Activated naive CD8-positive, alpha-beta T cell treated with anti-CD3 and anti-CD28 coated beads, Interleukin-2, amount 10 ng/mL, durations not matched to agents 7 days and 5 days (primary cell): ENCODE data around the gene CDYL. TPM values are rescaled to one million over a fixed set of nuclear protein-coding genes. Genes with fewer than 3 reads are reported as not detected.

ENCODE experiments used
- ATAC-seq: fragments of 150-1000 bp; cut with Tn5 transposase; one replicate; pipeline ENCODE4 v1.10.0; 2021; ENCODE audit warnings: low read depth, moderate library complexity
- POLR2A ChIA-PET: fragments of 350-600 bp; sonication (Branson Sonifier 250); formaldehyde crosslinking; loops from one replicate; lab custom pipeline; 2021; ENCODE audit warnings: antibody characterized with exemption; lab: Charles Lee
- DNase-seq: peaks from one replicate; pipeline ENCODE4 v3.0.0; 2021
- H3K27ac Mint-ChIP-seq: one replicate; pipeline ENCODE4 v1.8.0; 2022; ENCODE audit warnings: mild to moderate bottlenecking, mixed read lengths
- H3K27me3 Mint-ChIP-seq: one replicate; pipeline ENCODE4 v1.8.0; 2022; ENCODE audit warnings: mild to moderate bottlenecking, moderate library complexity, mixed read lengths
- H3K36me3 Mint-ChIP-seq: one replicate; pipeline ENCODE4 v1.8.0; 2021; ENCODE audit warnings: mild to moderate bottlenecking, mixed read lengths
- H3K4me1 Mint-ChIP-seq: one replicate; pipeline ENCODE4 v1.8.0; 2021; ENCODE audit warnings: mixed read lengths
- H3K4me3 Mint-ChIP-seq: one replicate; pipeline ENCODE4 v1.8.0; 2022; ENCODE audit warnings: mild to moderate bottlenecking, moderate library complexity, mixed read lengths
- H3K9me3 Mint-ChIP-seq: one replicate; pipeline ENCODE4 v1.8.0; 2021; ENCODE audit warnings: mixed read lengths
- total RNA-seq, 2 experiments: library from RNA; stranded (reverse); gene quantifications; one replicate each; pipeline ENCODE4 v1.2.3, GENCODE V29; 2021

CDYL gene
- total RNA-seq, 2 experiments from 2014 or later = 44.0 to 46.7 TPM

DNA sequence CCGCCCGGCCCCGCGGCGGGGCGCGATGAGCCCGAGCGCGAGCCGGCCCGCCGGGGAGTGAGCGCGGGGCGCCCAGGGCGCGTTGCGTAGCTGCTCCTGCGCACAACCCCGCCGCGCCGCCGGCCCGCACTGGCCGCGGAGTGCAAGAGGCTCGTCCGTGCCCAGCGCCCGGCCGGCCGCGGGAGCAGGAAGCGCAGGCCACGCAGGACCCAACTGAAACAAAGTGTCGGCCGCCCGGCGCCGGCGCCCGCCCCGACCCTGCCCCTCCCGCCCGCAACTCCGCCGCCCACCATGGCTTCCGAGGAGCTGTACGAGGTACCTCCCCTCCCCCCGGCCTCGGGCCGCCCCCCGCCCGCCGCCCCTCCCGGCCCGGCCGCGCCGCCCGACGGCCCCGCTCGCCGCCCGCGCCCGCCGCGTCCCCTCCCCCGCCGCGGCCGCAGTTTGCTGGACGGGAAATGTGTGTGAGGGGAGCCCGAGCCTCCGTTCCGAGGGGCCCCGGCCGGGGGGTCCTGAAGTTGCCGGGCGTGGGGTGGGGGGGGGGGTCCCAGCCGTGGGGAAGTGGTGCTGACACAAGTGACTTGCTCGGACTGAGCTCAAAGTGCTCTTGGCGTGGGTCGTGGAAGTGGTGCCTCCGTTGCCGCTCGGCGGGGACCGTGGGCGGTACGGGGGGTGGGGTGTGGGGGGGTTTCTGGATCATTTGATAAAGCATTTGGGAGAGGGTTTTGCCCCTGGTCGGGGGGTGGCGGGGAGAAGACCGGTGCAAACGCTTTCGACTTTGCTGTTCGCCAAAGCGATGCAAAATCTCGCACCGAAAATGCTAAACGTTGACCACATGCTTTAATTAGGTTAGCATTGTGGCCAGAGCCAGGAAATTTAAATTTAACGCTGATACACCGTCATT is 539 bp downstream of the CDYL start:
- H3K27me3 Mint-ChIP-seq = no peaks in the 10 kb centered on the region
- DNase-seq = peak; percentile 55
- peak overlapping the region; percentile 87 for H3K27ac Mint-ChIP-seq
- ATAC-seq = no peak
- H3K36me3 Mint-ChIP-seq = peaks cover 17% of the 10 kb centered on the region
- H3K4me3 Mint-ChIP-seq = peak overlapping the region; percentile 88
- peaks cover 4% of the 10 kb centered on the region for H3K9me3 Mint-ChIP-seq
- peaks cover 43% of the 10 kb centered on the region for H3K4me1 Mint-ChIP-seq
- POLR2A ChIA-PET = interaction anchor here (0.6 to 1.4 kb wide), 3 partner anchors 13 to 227 kb away, joined by 3 to 5 read pairs (median 3); partner anchors contain the start of gene RPP40

DNA sequence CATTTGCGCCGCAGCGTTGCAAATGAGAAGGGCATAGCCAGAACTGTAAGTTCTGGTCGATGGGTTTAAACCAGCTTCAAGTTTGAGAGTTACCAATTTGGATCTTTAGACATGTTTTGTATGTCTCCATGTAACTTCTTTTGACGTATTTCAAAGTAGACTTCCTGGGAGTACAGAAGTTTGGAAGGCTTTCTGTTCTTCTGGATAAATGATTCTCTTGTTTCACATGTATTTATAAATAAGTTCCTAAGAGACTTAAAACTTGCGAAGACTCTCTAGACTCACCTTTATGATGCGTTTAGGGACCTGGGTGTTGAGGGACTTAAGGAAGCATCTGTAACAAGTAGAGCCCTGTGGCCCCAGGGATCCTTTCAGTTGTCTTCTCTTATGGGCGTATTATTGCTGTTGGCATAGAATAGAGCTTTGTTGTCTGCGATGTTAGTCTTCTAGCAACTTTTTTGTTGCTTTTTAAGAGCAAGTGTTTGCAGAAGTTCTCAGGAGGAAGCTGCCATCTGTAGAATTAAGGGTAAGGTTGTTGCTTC is 1.3 kb downstream of the CDYL start:
- peak overlapping the region; percentile 88 for H3K4me3 Mint-ChIP-seq
- no peaks in the 10 kb centered on the region for H3K27me3 Mint-ChIP-seq
- ATAC-seq (no peak), DNase-seq (no peak)
- peaks cover 45% of the 10 kb centered on the region for H3K4me1 Mint-ChIP-seq
- peak overlapping the region; percentile 87 for H3K27ac Mint-ChIP-seq
- peaks cover 4% of the 10 kb centered on the region for H3K9me3 Mint-ChIP-seq
- H3K36me3 Mint-ChIP-seq = peaks cover 19% of the 10 kb centered on the region
- POLR2A ChIA-PET = interaction anchor here (0.6 to 0.8 kb wide), 2 partner anchors 13 to 131 kb away, joined by 3 read pairs; no protein-coding TSS in a partner anchor

DNA sequence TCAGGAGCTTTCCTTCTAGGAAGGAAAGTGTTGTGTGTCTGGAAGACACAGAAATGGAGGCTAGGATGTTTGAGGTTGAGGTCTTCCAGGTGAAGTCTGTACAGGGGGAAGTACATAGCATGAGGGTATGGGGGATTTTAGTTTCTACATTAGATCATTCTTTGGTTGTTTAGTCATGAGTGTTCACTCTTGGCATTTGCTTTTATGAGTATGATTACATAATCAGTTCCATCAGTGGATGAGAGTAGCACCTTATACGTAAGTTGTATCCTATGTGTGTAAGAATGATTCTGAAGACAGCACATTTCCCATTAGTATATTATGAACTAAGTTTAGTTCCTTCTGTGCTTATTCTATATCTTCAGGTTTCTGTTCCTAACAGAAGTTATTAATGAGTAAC is 1.9 kb downstream of the CDYL start:
- Mint-ChIP-seq H3K36me3 (peaks cover 19% of the 10 kb centered on the region), H3K9me3 (peaks cover 4% of the 10 kb centered on the region), H3K4me1 (peaks cover 47% of the 10 kb centered on the region), H3K4me3 (peak overlapping the region; percentile 88), H3K27ac (peak overlapping the region; percentile 87), H3K27me3 (no peaks in the 10 kb centered on the region)
- ATAC-seq = no peak
- POLR2A ChIA-PET = no interaction called here
- no peak for DNase-seq

DNA sequence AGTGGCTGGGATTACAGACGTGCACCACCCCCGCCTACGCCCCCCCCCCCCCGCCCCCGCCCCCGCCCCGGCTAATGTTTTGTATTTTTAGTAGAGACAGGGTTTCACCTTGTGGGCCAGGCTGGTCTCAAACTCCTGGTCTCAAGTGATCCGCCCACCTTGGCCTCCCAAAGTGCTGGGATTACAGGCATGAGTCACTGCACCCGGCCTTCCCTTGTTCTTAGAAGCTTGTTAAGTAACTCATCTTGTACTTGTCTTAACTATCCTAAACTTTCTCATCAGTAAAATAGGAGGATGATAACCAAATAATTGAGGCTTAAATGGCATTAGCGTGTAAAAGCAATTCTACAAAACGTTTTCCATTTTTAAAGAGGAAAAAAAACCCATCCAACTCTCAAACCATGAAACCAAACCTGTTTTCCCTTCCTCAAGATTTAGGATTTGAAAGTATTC is 4.2 kb downstream of the CDYL start:
- Mint-ChIP-seq H3K4me3 (no peak overlapping the region), H3K36me3 (peaks cover 32% of the 10 kb centered on the region), H3K4me1 (peaks cover 42% of the 10 kb centered on the region), H3K27ac (no peak overlapping the region), H3K27me3 (no peaks in the 10 kb centered on the region), H3K9me3 (peaks cover 12% of the 10 kb centered on the region)
- POLR2A ChIA-PET = no interaction called here
- ATAC-seq (no peak), DNase-seq (no peak)

DNA sequence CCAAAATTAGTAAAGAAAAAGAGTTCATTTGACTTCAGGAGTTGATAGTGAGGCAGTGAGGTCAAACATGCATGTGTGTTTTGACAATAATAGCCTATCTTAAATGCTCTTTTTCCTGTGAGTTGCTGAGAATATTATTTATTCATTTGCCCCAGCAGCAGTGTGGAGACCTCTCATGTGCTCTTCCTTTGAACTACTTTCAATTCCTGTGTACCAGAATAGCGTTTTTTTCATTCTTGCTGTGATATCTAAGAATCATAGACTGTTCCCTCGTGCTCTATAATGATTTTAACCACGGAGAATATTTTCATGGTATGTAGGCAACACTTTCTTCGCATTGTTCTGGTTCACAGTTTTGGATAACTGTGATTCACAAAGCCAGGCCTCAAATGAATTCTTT is 5.2 kb downstream of the CDYL start:
- H3K36me3 Mint-ChIP-seq = peaks cover 32% of the 10 kb centered on the region
- H3K27ac Mint-ChIP-seq = peak overlapping the region; percentile 26
- H3K9me3 Mint-ChIP-seq = peaks cover 12% of the 10 kb centered on the region
- ATAC-seq (no peak), DNase-seq (no peak)
- peak overlapping the region; percentile 48 for H3K4me3 Mint-ChIP-seq
- H3K27me3 Mint-ChIP-seq = no peaks in the 10 kb centered on the region
- peaks cover 42% of the 10 kb centered on the region for H3K4me1 Mint-ChIP-seq
- POLR2A ChIA-PET = interaction anchor here (1.1 kb wide), 1 partner anchor 47 kb away, joined by 4 read pairs; no protein-coding TSS in a partner anchor

DNA sequence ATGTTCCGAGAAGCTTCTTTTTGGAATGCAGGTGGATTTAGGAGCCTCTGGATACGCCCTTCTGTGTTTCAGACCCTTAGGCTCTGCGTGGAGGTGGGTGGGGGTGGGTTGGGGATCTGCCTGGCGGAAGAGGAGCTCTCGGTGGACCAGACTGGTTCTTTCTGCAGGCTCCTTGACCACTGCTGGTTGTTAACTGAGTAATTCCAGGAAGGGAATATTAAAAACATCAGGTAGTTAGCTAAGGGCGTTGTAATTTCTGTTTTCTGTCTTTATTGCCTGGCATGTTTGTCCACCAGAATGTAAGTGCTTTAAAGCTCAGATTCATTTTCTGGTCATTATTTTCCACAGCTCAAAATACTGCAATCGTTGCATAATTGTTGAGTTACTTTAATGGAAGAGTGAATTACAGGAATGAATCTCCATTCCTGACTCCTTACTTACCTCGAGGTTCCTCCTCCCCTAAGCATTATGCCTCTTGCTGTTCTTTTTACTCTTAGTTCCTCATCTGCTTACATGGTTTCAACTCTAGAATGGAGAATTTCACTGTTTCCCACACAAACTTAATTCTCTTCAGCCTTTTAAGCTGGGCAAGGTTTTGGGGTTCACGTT is 5.9 kb downstream of the CDYL start:
- POLR2A ChIA-PET = interaction anchor here (1.1 kb wide), 1 partner anchor 46 kb away, joined by 4 read pairs; no protein-coding TSS in a partner anchor
- ATAC-seq = no peak
- no peaks in the 10 kb centered on the region for H3K27me3 Mint-ChIP-seq
- peaks cover 44% of the 10 kb centered on the region for H3K4me1 Mint-ChIP-seq
- no peak overlapping the region for H3K4me3 Mint-ChIP-seq
- no peak overlapping the region for H3K27ac Mint-ChIP-seq
- peaks cover 32% of the 10 kb centered on the region for H3K36me3 Mint-ChIP-seq
- peaks cover 12% of the 10 kb centered on the region for H3K9me3 Mint-ChIP-seq
- DNase-seq = no peak

DNA sequence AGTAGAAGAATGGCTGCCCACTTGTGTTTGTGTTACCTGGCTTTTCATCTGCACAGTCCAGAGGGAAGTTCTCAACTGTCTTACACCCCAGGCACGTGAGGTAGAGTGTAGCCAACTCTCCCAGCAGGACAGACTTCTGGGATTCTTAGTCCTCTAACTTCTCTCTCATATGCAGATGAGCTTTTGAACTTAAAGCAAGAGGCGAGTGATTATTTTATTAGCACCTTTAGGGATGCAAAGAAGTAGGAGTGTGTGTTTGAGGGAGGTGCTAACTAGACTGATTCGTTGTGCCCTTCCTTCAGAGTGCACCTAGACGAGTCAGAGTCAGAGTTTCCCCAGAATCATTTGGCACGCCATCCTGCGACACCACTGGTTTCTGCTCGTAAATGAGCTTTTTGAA is 10.8 kb downstream of the CDYL start:
- H3K4me1 Mint-ChIP-seq = peaks cover 25% of the 10 kb centered on the region
- H3K36me3 Mint-ChIP-seq = peaks cover 25% of the 10 kb centered on the region
- no peaks in the 10 kb centered on the region for H3K27me3 Mint-ChIP-seq
- DNase-seq = no peak
- POLR2A ChIA-PET = interaction anchor here (0.7 kb wide), 1 partner anchor 14 kb away, joined by 4 read pairs; no protein-coding TSS in a partner anchor
- H3K9me3 Mint-ChIP-seq = peaks cover 10% of the 10 kb centered on the region
- no peak for ATAC-seq
- H3K27ac Mint-ChIP-seq = no peak overlapping the region
- H3K4me3 Mint-ChIP-seq = no peak overlapping the region

DNA sequence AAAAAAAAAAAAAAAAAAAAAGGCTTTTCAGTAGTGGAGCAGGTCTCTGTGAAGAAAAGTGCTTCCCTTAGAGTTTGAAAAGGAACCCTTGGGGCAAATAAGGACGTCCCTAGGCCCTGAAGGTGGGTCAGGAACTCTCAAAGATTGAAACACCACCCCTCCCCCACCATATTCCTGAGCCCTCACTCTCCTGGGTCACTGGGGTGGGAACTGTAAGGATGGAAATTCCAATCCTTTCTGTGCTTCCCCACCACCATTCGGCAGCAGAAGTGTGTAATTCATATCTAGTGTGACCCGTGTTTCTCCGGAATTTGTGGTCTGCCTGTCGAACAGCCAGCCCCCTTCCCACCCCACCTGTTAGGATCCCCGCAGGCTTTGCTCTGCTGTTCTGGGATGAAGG is 12.3 kb downstream of the CDYL start:
- Mint-ChIP-seq H3K27ac (no peak overlapping the region), H3K9me3 (peaks cover 10% of the 10 kb centered on the region), H3K27me3 (no peaks in the 10 kb centered on the region), H3K4me1 (peaks cover 21% of the 10 kb centered on the region), H3K4me3 (no peak overlapping the region), H3K36me3 (peaks cover 20% of the 10 kb centered on the region)
- DNase-seq (no peak), ATAC-seq (no peak)
- POLR2A ChIA-PET = no interaction called here

DNA sequence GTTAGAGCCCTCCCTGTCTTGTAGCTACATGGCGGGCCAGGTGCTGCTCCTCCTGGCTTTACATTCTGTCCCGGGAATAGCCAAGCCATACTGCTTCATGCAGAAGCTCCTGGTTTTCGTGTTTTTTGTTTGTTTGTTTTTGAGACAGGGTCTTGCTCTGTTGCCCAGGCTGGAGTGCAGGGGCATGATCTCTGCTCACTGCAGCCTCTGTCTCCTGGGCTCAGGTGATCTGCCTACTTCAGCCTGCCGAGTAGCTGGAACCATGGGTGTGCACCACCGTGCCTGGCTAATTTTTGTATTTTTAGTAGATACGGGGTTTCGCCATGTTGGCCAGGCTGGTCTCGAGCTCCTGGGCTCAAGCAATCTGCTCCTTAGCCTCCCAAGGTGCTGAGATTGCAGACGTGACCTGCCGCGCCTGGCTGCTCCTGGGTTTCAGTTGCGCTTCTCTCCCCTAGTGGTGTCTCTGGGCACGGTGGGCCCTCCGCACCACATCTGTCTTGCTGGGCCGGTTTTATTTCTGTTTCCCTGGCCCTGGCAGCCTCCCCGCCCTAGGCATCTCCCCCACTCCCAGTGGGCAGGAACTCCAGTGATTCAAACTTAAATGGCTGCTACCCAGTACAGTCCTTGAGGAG is 12.9 kb downstream of the CDYL start:
- no peak overlapping the region for H3K27ac Mint-ChIP-seq
- DNase-seq = no peak
- no peaks in the 10 kb centered on the region for H3K27me3 Mint-ChIP-seq
- POLR2A ChIA-PET = no interaction called here
- ATAC-seq = no peak
- peaks cover 14% of the 10 kb centered on the region for H3K36me3 Mint-ChIP-seq
- no peak overlapping the region for H3K4me3 Mint-ChIP-seq
- H3K4me1 Mint-ChIP-seq = peaks cover 16% of the 10 kb centered on the region
- peaks cover 5% of the 10 kb centered on the region for H3K9me3 Mint-ChIP-seq

DNA sequence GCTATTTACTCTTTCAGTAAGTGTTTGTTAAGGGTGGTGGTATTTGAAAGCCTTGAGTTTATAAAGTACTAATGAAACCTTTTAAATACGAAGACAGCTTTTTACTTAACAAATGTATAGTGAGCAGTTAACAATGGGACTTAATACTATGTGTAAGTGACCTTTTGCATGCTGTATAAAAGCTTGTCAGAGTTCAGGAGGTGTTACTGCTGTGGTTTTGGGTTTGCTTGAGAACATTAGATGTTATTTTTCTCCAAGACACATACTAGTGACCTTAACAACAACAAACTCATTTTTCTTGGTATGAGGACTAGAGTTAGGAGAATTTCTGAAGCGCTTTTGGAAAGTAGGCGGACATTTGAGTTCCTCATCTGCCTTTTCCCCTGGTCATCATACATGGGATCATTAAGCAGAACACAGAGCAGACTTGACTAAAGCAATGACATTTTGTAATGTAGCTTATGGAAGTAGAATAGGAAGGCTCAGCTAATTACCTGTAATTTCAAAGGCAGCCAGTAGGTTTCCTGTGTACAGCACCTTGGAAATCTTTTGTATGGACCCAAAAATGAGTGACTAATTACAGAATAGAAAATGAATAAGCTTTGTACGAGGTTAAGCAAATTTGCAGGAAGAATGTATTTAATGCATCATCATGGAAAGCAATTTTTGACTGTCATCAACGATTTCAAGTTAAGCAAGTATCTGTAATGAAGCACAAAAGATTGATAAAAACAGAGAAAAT is 14.1 kb downstream of the CDYL start:
- Mint-ChIP-seq H3K27ac (no peak overlapping the region), H3K36me3 (peaks cover 10% of the 10 kb centered on the region), H3K4me3 (no peak overlapping the region), H3K9me3 (peaks cover 2% of the 10 kb centered on the region), H3K27me3 (no peaks in the 10 kb centered on the region), H3K4me1 (peaks cover 16% of the 10 kb centered on the region)
- ATAC-seq (no peak), DNase-seq (no peak)
- POLR2A ChIA-PET = interaction anchor here (1.4 kb wide), 1 partner anchor 13 kb away, joined by 3 read pairs; no protein-coding TSS in a partner anchor

DNA sequence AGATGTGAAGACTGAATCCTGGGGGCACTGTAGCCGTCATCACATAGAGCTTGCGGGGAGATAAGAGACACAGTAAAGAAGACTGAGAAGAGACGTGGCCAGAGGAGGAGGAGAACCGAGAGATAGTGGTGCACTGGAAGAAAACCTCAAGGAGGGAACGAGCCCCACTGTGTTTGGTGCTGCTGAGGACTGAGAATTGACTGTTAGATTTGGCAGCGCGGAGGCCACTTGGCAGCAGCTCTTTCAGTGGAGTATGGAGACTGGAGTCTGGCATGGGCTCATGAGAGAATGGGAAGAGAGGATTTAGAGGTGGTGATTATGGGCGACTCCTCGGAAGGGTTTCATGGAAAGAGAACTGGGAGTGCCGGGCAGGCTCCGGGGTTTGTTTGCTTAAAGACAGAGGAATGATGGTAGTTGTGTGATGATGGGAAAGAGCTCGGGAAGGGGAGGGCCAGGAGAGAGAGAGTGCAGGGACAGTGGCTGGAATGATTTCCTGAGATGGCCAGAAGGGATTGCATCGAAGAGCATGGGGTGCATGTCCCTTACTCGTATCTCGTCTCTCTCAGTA is 18.0 kb downstream of the CDYL start:
- peaks cover 10% of the 10 kb centered on the region for H3K36me3 Mint-ChIP-seq
- peaks cover 14% of the 10 kb centered on the region for H3K4me1 Mint-ChIP-seq
- peaks cover 1% of the 10 kb centered on the region for H3K9me3 Mint-ChIP-seq
- no peak for DNase-seq
- no peak overlapping the region for H3K4me3 Mint-ChIP-seq
- POLR2A ChIA-PET = no interaction called here
- no peak for ATAC-seq
- H3K27me3 Mint-ChIP-seq = no peaks in the 10 kb centered on the region
- no peak overlapping the region for H3K27ac Mint-ChIP-seq

DNA sequence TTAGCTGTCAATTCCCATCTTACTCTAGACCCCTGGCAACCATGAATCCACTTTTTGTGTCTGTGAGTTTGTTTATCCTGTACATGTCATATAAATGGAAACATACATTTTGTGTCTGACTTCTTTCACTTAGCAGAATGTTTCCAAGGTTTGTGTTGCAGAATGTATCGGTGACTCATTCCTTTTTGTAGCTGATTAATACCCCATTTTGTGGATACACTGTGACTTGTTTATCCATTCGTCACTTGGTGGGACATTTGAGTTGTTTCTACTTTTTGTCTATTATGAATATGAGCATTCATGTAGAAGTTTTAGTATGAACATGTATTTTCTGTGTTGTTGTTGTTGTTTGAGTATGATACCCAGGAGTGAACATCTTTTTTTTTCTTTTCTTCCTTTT is 21.4 kb downstream of the CDYL start:
- Mint-ChIP-seq H3K4me1 (peaks cover 21% of the 10 kb centered on the region), H3K36me3 (peaks cover 9% of the 10 kb centered on the region), H3K9me3 (peaks cover 1% of the 10 kb centered on the region), H3K27ac (no peak overlapping the region), H3K4me3 (no peak overlapping the region), H3K27me3 (no peaks in the 10 kb centered on the region)
- POLR2A ChIA-PET = no interaction called here
- DNase-seq = no peak
- ATAC-seq = no peak
